ENCODE measurements around the gene FAM53B. TPM values are rescaled to one million over a fixed set of nuclear protein-coding genes. Genes with fewer than 3 reads are reported as not detected.
A peak's percentile ranks its signal among the peaks of the same experiment; 100 is the strongest.

FAM53B gene
- total RNA-seq, 4 donors from 2014 or later = 63.5 to 75.5 (median 67.3) TPM

DNA sequence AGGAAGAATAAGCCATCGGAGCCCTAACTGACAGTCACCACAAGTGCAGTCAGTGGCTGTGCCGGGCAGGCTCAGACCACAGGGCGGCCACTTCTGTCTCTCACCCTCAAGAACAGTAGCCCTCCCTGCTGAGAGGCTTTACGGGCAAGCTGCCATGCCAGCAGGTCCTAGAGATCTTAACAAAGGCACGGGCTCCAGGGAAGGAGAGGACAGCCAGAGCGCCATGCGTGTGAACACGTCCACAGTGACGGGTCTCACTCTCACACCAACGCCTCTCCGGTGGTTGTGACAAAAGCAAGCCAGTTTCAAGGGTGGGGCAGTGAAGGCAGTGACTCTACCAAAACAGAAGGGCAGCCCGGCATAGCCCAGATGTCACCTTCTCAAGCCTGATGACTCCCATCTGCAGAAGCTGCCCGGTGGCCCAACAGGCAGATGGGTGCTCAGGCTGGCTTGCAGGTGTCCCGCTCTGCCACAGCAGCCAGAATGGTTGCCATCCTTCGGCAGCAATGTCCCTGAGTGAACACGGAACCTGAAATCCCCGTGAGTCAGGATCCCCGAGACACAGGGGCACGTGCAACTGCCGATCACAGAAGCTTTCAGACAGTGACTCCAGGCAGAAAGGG, 102.0 kb downstream of the FAM53B start:
- H3K27me3 ChIP-seq = no peaks in the 10 kb centered on the region
- no peak overlapping the region for H3K4me3 ChIP-seq
- WGBS = 85% methylated on average over 17 of the region's 20 CpGs
- H3K27ac ChIP-seq = peak overlapping the region; percentile 66
- TF ChIP-seq POLR2A (IDR thresholded peaks at IDR 0.05) = no peak
- no peak for TF ChIP-seq EP300 (IDR thresholded peaks at IDR 0.05)
- TF ChIP-seq POLR2AphosphoS5 (IDR thresholded peaks at IDR 0.05) = no peak
- TF ChIP-seq CTCF (IDR thresholded peaks at IDR 0.05) = no peak
- H3K36me3 ChIP-seq = no peaks in the 10 kb centered on the region
- peaks cover 86% of the 10 kb centered on the region for H3K4me1 ChIP-seq
- H3K9me3 ChIP-seq = no peaks in the 10 kb centered on the region
- DNase-seq (ENCODE audit: low spot score in 2 of 2) = no peak

- H3K4me3 ChIP-seq = no peak overlapping the region
- 49% methylated on average over 13 of the region's 15 CpGs for WGBS
These were observed 102.7 kb downstream of the FAM53B start for GRCh38 chr10:124641282-124642087.

GRCh38 chr10:124640538-124641231, 103.5 kb downstream of the FAM53B start:
- Histone ChIP-seq H3K4me3 (no peak overlapping the region), H3K4me1 (peaks cover 72% of the 10 kb centered on the region), H3K9me3 (no peaks in the 10 kb centered on the region), H3K36me3 (peaks cover 4% of the 10 kb centered on the region), H3K27ac (peak overlapping the region; percentile 66), H3K27me3 (no peaks in the 10 kb centered on the region)
- DNase-seq (ENCODE audit: low spot score in 2 of 2) = no peak
- TF ChIP-seq POLR2AphosphoS5 (IDR thresholded peaks at IDR 0.05) = no peak
- no peak for TF ChIP-seq POLR2A (IDR thresholded peaks at IDR 0.05)
- TF ChIP-seq CTCF (IDR thresholded peaks at IDR 0.05) = no peak
- no peak for TF ChIP-seq EP300 (IDR thresholded peaks at IDR 0.05)
- 69% methylated on average over 18 of the region's 20 CpGs for WGBS

More at GRCh38 chr10:124641282-124642087, 102.7 kb downstream of the FAM53B start:
- no peak for DNase-seq (ENCODE audit: low spot score in 2 of 2)
- Histone ChIP-seq H3K36me3 (peaks cover 4% of the 10 kb centered on the region), H3K27ac (peak overlapping the region; percentile 66), H3K4me1 (peaks cover 80% of the 10 kb centered on the region), H3K27me3 (no peaks in the 10 kb centered on the region), H3K9me3 (no peaks in the 10 kb centered on the region)
- no peak for TF ChIP-seq POLR2A (IDR thresholded peaks at IDR 0.05)
- TF ChIP-seq CTCF (IDR thresholded peaks at IDR 0.05) = no peak
- no peak for TF ChIP-seq POLR2AphosphoS5 (IDR thresholded peaks at IDR 0.05)
- TF ChIP-seq EP300 (IDR thresholded peaks at IDR 0.05) = no peak

- H3K27ac ChIP-seq = peak overlapping the region; percentile 1
- peaks cover 66% of the 10 kb centered on the region for H3K4me1 ChIP-seq
These were observed 104.1 kb downstream of the FAM53B start for GRCh38 chr10:124640056-124640455.

More at GRCh38 chr10:124640056-124640455, 104.1 kb downstream of the FAM53B start:
- TF ChIP-seq POLR2A (IDR thresholded peaks at IDR 0.05) = no peak
- TF ChIP-seq EP300 (IDR thresholded peaks at IDR 0.05) = no peak
- TF ChIP-seq CTCF (IDR thresholded peaks at IDR 0.05) = no peak
- no peak for TF ChIP-seq POLR2AphosphoS5 (IDR thresholded peaks at IDR 0.05)
- Histone ChIP-seq H3K36me3 (peaks cover 4% of the 10 kb centered on the region), H3K27me3 (no peaks in the 10 kb centered on the region), H3K4me3 (no peak overlapping the region), H3K9me3 (no peaks in the 10 kb centered on the region)
- no peak for DNase-seq (ENCODE audit: low spot score in 2 of 2)
- whole genome bisulfite sequencing = no CpG with 5 or more reads among the region's 7 CpGs
